ENCODE data around the gene NXN. TPM values are rescaled to one million over a fixed set of nuclear protein-coding genes. Genes with fewer than 3 reads are reported as not detected.

The NXN gene
- total RNA-seq, 2 donors from 2014 or later: 24.4 TPM

DNA sequence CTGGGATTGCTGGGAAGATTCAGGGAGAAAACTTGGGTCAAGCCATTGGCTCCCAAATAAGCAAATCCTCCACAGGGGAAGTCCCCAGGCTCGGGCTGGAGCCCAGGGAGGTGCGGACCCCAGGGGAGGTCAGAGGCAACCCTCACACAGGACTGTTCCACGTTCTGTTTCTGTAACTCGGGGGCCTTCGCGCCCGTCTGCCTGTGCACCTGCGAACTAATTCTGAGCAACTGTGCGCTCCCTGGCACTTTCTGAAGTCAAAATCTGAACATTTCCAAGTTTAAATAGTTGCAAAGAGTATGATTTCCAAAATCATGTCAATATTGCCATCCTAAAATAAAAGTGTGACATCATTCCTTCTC, 34.1 kb upstream of the NXN start:
- WGBS, 2 donors: 75 to 85% methylated on average over 9 of the region's 9 CpGs
- intact Hi-C loops (cut with DNase I): no loop called here
- Histone ChIP-seq H3K27ac (no peak overlapping the region), H3K4me3 (no peak overlapping the region), H3K36me3 (replicated peaks in 1 of 2; ENCODE audit: insufficient read depth in 1 of 2, low read depth in 2 of 2) (no peaks in the 10 kb centered on the region), H3K9me3 (no peaks in the 10 kb centered on the region), H3K27me3 (no peaks in the 10 kb centered on the region), H3K4me1 (no peaks in the 10 kb centered on the region)
- DNase-seq (no peak), ATAC-seq (no peak)
- TF ChIP-seq, protein P1, sequence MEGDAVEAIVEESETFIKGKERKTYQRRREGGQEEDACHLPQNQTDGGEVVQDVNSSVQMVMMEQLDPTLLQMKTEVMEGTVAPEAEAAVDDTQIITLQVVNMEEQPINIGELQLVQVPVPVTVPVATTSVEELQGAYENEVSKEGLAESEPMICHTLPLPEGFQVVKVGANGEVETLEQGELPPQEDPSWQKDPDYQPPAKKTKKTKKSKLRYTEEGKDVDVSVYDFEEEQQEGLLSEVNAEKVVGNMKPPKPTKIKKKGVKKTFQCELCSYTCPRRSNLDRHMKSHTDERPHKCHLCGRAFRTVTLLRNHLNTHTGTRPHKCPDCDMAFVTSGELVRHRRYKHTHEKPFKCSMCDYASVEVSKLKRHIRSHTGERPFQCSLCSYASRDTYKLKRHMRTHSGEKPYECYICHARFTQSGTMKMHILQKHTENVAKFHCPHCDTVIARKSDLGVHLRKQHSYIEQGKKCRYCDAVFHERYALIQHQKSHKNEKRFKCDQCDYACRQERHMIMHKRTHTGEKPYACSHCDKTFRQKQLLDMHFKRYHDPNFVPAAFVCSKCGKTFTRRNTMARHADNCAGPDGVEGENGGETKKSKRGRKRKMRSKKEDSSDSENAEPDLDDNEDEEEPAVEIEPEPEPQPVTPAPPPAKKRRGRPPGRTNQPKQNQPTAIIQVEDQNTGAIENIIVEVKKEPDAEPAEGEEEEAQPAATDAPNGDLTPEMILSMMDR (IDR thresholded peaks at IDR 0.05): no peak
- no peak for TF ChIP-seq POLR2A (IDR thresholded peaks at IDR 0.05)

DNA sequence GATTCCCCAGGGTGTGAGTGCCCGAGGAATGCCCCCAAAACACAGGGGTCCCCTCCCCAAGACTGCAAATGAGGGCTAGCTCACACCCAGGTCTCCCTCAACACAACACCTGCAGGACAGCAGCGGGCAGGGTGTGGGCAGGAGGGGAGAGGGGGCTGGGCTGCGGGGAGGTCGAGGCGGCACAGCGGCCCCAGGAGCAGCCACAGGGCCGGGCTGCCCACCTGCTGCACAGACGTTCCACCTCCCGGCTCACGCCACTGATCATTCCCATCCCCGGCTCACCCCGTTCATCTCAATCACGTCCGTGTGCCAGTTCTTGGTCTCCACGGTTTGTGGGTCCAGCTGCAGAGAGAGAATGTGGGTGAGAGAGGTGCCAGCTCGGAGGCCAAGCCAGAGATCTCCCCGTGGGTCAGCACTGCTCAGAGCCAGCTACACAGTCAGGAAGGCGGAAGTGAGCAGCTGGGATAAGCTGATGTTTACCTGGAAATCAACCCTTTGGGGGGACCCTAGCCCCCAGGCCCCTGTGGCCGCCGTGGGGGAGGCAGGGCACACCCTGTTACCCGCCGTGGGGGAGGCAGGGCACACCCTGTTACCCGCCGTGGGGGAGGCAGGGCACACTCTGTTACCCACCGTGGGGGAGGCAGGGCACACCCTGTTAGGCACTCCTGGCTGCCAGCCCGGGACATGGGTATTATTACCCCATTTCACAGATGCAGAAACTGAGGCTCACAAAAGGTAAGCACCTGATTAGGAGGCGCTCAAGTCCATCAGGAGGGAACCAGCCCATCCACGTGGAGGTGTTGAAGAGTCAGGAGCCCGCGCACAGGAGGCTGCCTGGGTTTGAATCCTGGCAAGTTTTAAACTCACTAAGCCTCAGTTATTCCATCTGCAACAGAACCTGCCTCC, 33.5 kb upstream of the NXN start:
- intact Hi-C loops (cut with DNase I): no loop called here
- WGBS, 2 donors: 62 to 66% methylated on average over 14 to 30 of the region's 30 CpGs
- TF ChIP-seq POLR2A (IDR thresholded peaks at IDR 0.05): no peak
- TF ChIP-seq, protein P1 (IDR thresholded peaks at IDR 0.05): no peak
- no peaks in the 10 kb centered on the region for H3K4me1 ChIP-seq
- no peak overlapping the region for H3K27ac ChIP-seq
- H3K27me3 ChIP-seq: no peaks in the 10 kb centered on the region
- no peak overlapping the region for H3K4me3 ChIP-seq
- ATAC-seq (no peak), DNase-seq (no peak)
- H3K9me3 ChIP-seq: no peaks in the 10 kb centered on the region
- no peaks in the 10 kb centered on the region for H3K36me3 ChIP-seq (replicated peaks in 1 of 2; ENCODE audit: insufficient read depth in 1 of 2, low read depth in 2 of 2)

DNA sequence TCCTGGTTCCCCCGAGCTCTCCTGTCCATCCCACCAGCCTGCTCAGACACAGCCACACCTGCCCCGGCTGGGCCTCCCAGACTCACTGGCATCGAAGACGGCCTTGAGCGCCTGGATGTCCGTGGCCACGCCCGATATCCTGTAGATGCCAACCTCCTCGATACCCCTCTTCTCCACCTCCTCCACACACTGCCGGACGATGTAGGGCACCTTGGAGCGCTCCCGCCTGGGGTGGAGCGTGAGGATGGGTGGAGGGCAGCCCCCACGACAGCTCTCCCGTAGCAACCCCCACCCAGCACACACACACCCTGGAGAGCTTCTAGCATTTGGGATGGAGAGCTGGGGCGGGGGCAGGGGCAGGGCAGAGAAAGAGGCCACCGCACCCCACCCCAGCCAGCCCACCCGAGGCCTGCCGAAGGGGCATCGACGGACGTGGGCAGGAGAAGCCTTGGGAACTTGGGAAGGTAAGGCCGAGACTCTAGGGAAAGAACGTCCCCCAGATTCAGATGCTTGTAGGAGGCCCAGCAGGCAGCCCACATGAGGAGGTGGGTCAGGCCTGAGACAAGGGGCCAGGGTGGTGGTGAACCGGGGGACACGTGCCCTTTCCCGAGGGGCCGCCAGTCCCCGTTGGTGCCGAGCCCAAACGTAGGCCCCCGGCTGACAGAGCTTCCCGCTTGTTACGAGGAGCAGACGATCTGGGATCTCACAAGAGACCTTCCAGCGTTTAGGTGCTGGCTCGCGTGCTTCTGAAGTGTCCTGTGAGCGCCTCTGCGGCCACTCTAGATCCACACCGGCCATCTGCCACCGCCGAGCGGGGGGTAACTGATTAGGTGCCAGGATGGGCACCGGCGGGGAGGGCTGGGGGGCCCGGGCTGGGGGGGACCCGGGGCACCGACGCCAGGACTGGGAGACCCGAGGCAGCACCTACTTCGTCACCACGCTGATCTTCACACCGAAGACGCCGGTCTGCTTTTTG, 32.5 kb upstream of the NXN start:
- 68 to 75% methylated on average over 14 to 57 of the region's 57 CpGs for WGBS, 2 donors
- Histone ChIP-seq H3K4me1 (no peaks in the 10 kb centered on the region), H3K27ac (no peak overlapping the region), H3K4me3 (no peak overlapping the region), H3K36me3 (replicated peaks in 1 of 2; ENCODE audit: insufficient read depth in 1 of 2, low read depth in 2 of 2) (no peaks in the 10 kb centered on the region), H3K9me3 (no peaks in the 10 kb centered on the region), H3K27me3 (no peaks in the 10 kb centered on the region)
- intact Hi-C loops (cut with DNase I): no loop called here
- no peak for DNase-seq
- no peak for TF ChIP-seq POLR2A (IDR thresholded peaks at IDR 0.05)
- TF ChIP-seq, protein P1 (IDR thresholded peaks at IDR 0.05): no peak
- peak; percentile 13 for ATAC-seq

GRCh38 chr17:1011138-1011537, 31.6 kb upstream of the NXN start:
- H3K4me3 ChIP-seq: no peak overlapping the region
- TF ChIP-seq, protein P1 (IDR thresholded peaks at IDR 0.05): no peak
- TF ChIP-seq POLR2A (IDR thresholded peaks at IDR 0.05): no peak
- ATAC-seq: no peak
- peaks cover 5% of the 10 kb centered on the region for H3K4me1 ChIP-seq
- H3K9me3 ChIP-seq: no peaks in the 10 kb centered on the region
- no peak overlapping the region for H3K27ac ChIP-seq
- H3K36me3 ChIP-seq (replicated peaks in 1 of 2; ENCODE audit: insufficient read depth in 1 of 2, low read depth in 2 of 2): no peaks in the 10 kb centered on the region
- no peak for DNase-seq
- WGBS, 2 donors: 76% methylated on average over 4 to 10 of the region's 10 CpGs
- no peaks in the 10 kb centered on the region for H3K27me3 ChIP-seq
- intact Hi-C loops (cut with DNase I): no loop called here
